Fibroblast of lung (primary cell): ENCODE results near the gene GUCA2B. TPM values are rescaled to one million over a fixed set of nuclear protein-coding genes. Genes with fewer than 3 reads are reported as not detected.

Experiments
- DNase-seq, 2 donors: peaks; one replicate each; pipeline versions ENCODE4 v3.0.0 to v3.0.0-alpha.2; 2010; ENCODE audit warnings: low read depth in 2 of 2
- H2AFZ ChIP-seq: 2 replicates; pipeline ENCODE4 v1.5.1; 2012; ENCODE audit warnings: low read length, control low read depth, inconsistent platforms
- H3K27ac ChIP-seq: 2 replicates; pipeline ENCODE4 v1.5.1; 2011; ENCODE audit warnings: low read length, control low read depth; ENCODE audit not compliant: insufficient read depth
- H3K27me3 ChIP-seq: 2 replicates; pipeline ENCODE4 v1.5.1; 2011; ENCODE audit warnings: mild to moderate bottlenecking, low read length; ENCODE audit not compliant: control insufficient read depth, insufficient read depth
- H3K36me3 ChIP-seq: 2 replicates; pipeline ENCODE4 v1.5.1; 2011; ENCODE audit warnings: low read length; ENCODE audit not compliant: control insufficient read depth, insufficient read depth
- H3K4me1 ChIP-seq: 2 replicates; pipeline ENCODE4 v1.5.1; 2011; ENCODE audit warnings: low read length; ENCODE audit not compliant: control insufficient read depth, insufficient read depth; ENCODE audit errors: extremely low read depth
- H3K4me2 ChIP-seq: 2 replicates; pipeline ENCODE4 v1.5.1; 2011; ENCODE audit warnings: low read length, control low read depth; ENCODE audit not compliant: insufficient read depth; ENCODE audit errors: extremely low read depth
- H3K4me3 ChIP-seq, 4 experiments: fragments of 200-600 bp in 1 of 4; sonication (generic) in 1 of 4; replicated peaks in 1 of 4; 2 replicates each; pipeline ENCODE4 v1.5.1; 2011 to 2016; ENCODE audit warnings: low read length in 4 of 4, low read depth in 3 of 4, mild to moderate bottlenecking in 3 of 4, control low read depth in 2 of 4, inconsistent platforms in 1 of 4, mixed read lengths in 1 of 4; ENCODE audit not compliant: insufficient read depth in 1 of 4; ENCODE audit errors: control extremely low read depth in 1 of 4
- H3K79me2 ChIP-seq: 2 replicates; pipeline ENCODE4 v1.5.1; 2012; ENCODE audit warnings: mild to moderate bottlenecking, low read length, inconsistent platforms; ENCODE audit not compliant: control insufficient read depth, insufficient read depth
- H3K9ac ChIP-seq: 2 replicates; pipeline ENCODE4 v1.5.1; 2011; ENCODE audit warnings: mild to moderate bottlenecking, low read length, control low read depth; ENCODE audit not compliant: insufficient read depth
- H3K9me3 ChIP-seq: 2 replicates; pipeline ENCODE4 v1.5.1; 2012; ENCODE audit warnings: low read depth, low read length; ENCODE audit not compliant: control insufficient read depth, insufficient read depth
- H4K20me1 ChIP-seq: 2 replicates; pipeline ENCODE4 v1.5.1; 2011; ENCODE audit warnings: low read length; ENCODE audit not compliant: control insufficient read depth, insufficient read depth; ENCODE audit errors: extremely low read depth
- EZH2 ChIP-seq: IDR thresholded peaks from 2 replicates; pipeline ENCODE4 v1.5.1; 2012; ENCODE audit warnings: low read length, control low read depth, mild to moderate bottlenecking; ENCODE audit errors: missing control alignments
- polyA plus RNA-seq, 2 donors: library from polyadenylated mRNA; depleted of rRNA in 1 of 2; stranded (reverse) in 1 of 2; unstranded in 1 of 2; fragments of >200 nt; gene quantifications; 2 replicates each; pipeline ENCODE4 v1.2.1, GENCODE V29; 2011 to 2012; ENCODE audit warnings: missing spikeins in 1 of 2
- total RNA-seq: library from RNA; depleted of rRNA; stranded (reverse); fragments of >200 nt; gene quantifications from 2 replicates; pipeline ENCODE4 v1.2.1, GENCODE V29; 2014
- TF ChIP-seq, protein P1 (sequence below), 2 donors: IDR thresholded peaks in 1 of 2; conservative IDR thresholded peaks in 1 of 2; 1 replicate in 1 of 2; 2 replicates in 1 of 2; pipeline ENCODE4 v1.5.1; 2011 to 2012; ENCODE audit warnings: low read length in 2 of 2, control low read depth in 1 of 2, inconsistent platforms in 1 of 2, low read depth in 1 of 2, mild to moderate bottlenecking in 1 of 2

The GUCA2B gene
- total and polyA plus RNA-seq, 2 donors (not counting 1 experiment from before 2014, with no cell fraction given) = not detected

DNA sequence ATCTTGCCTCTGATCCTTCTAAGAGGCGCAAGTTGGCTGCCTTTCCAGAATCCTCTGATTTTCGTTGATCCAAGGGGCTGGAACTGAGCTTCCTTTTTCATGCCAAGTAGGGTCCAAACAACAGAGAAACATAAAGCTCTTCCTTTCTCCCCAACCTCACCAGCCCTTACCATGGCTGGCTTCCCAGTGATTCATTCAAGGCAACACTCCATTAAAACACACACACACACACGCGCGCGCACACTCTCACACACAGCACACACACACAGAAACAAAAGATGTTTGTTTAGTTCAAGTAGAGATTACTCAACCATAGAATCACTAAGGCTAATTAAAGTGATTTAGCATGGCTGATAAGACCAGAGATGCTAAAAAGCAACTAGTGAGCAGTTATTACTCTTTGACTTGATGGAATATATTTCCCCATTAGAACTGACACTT lies 24.4 kb downstream of the GUCA2B start:
- H3K9me3 ChIP-seq = no peaks in the 10 kb centered on the region
- peak overlapping the region; percentile 25 for H3K4me2 ChIP-seq
- no peak for TF ChIP-seq EZH2
- peak; percentile 90 to 93 for DNase-seq
- H3K79me2 ChIP-seq = no peaks in the 10 kb centered on the region
- H3K36me3 ChIP-seq = no peaks in the 10 kb centered on the region
- no peak overlapping the region for H3K9ac ChIP-seq
- H3K4me3 ChIP-seq = no peak overlapping the region
- peaks cover 2% of the 10 kb centered on the region for H4K20me1 ChIP-seq
- H2AFZ ChIP-seq = no peak overlapping the region
- no peak overlapping the region for H3K27ac ChIP-seq
- H3K4me1 ChIP-seq = peaks cover 5% of the 10 kb centered on the region
- H3K27me3 ChIP-seq = no peaks in the 10 kb centered on the region

DNA sequence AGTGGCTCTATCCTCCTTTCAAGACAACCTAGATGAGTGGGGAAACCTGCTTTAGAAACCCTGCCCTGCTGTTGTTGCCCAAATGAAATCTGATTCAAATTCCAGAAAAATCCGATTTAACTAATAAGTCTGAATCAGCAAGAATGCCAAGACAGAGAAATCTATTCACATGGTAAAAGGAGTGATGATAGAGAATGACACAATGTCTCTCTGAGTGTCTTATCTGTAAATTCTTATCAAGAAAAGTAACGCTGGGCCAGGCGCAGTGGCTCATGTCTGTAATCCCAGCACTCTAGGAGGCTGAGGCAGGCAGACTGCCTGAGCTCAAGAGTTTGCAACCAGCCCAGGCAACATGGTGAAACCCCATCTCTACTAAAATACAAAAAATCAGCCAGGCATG lies 25.0 kb downstream of the GUCA2B start:
- H3K27me3 ChIP-seq = no peaks in the 10 kb centered on the region
- peaks cover 5% of the 10 kb centered on the region for H3K4me1 ChIP-seq
- no peaks in the 10 kb centered on the region for H3K36me3 ChIP-seq
- no peak overlapping the region for H3K27ac ChIP-seq
- peak in 1 of 2 donors; percentile 56 for DNase-seq
- H3K9me3 ChIP-seq = no peaks in the 10 kb centered on the region
- H2AFZ ChIP-seq = no peak overlapping the region
- no peak for TF ChIP-seq EZH2
- TF ChIP-seq, protein P1, sequence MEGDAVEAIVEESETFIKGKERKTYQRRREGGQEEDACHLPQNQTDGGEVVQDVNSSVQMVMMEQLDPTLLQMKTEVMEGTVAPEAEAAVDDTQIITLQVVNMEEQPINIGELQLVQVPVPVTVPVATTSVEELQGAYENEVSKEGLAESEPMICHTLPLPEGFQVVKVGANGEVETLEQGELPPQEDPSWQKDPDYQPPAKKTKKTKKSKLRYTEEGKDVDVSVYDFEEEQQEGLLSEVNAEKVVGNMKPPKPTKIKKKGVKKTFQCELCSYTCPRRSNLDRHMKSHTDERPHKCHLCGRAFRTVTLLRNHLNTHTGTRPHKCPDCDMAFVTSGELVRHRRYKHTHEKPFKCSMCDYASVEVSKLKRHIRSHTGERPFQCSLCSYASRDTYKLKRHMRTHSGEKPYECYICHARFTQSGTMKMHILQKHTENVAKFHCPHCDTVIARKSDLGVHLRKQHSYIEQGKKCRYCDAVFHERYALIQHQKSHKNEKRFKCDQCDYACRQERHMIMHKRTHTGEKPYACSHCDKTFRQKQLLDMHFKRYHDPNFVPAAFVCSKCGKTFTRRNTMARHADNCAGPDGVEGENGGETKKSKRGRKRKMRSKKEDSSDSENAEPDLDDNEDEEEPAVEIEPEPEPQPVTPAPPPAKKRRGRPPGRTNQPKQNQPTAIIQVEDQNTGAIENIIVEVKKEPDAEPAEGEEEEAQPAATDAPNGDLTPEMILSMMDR (conservative IDR thresholded peaks at IDR 0.05 in 1 of 2, IDR thresholded peaks at IDR 0.05 in 1 of 2; ENCODE audit: low read depth in 1 of 2, low read length in 2 of 2) = no peak
- H3K4me2 ChIP-seq = no peak overlapping the region
- peaks cover 2% of the 10 kb centered on the region for H4K20me1 ChIP-seq
- no peaks in the 10 kb centered on the region for H3K79me2 ChIP-seq
- no peak overlapping the region for H3K4me3 ChIP-seq
- H3K9ac ChIP-seq = no peak overlapping the region

DNA sequence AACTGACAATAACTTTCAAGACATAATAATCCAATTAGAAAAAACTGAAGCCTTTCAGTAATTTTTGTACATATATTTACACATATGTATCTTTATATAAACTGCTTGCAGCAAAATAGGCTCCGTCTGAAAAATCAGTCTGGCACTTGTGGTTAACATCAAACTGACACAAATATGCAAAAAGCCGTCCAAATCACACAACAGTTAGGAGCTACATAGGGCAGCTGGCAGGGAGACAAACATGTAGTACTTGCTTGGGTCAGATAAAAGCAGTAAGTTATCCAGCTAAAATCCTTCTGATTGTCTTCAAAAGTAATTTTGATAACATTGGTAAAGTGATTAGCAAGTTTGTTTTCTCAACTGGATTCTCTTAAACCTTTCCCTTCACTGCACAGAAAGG lies 26.1 kb downstream of the GUCA2B start:
- peak; percentile 84 to 86 for DNase-seq
- H3K79me2 ChIP-seq = no peaks in the 10 kb centered on the region
- H2AFZ ChIP-seq = no peak overlapping the region
- no peak overlapping the region for H3K27ac ChIP-seq
- H3K4me1 ChIP-seq = peaks cover 5% of the 10 kb centered on the region
- no peak overlapping the region for H3K4me3 ChIP-seq
- no peak overlapping the region for H3K4me2 ChIP-seq
- H3K36me3 ChIP-seq = no peaks in the 10 kb centered on the region
- H3K9ac ChIP-seq = no peak overlapping the region
- peaks cover 2% of the 10 kb centered on the region for H4K20me1 ChIP-seq
- H3K27me3 ChIP-seq = no peaks in the 10 kb centered on the region
- TF ChIP-seq, protein P1 (conservative IDR thresholded peaks at IDR 0.05 in 1 of 2, IDR thresholded peaks at IDR 0.05 in 1 of 2; ENCODE audit: low read depth in 1 of 2, low read length in 2 of 2) = no peak
- H3K9me3 ChIP-seq = no peaks in the 10 kb centered on the region
